HepG2 (cell line): ENCODE measurements around the gene CHN1. TPM values are rescaled to one million over a fixed set of nuclear protein-coding genes. Genes with fewer than 3 reads are reported as not detected.
A peak's percentile ranks its signal among the peaks of the same experiment; 100 is the strongest.

Experiments used
- ATAC-seq: fragments of 200-7000 bp; cut with Tn5 transposase; 3 replicates; pipeline ENCODE4 v1.9.1; 2020; ENCODE audit warnings: mild to moderate bottlenecking, moderate library complexity
- BruUV-seq: library from RNA; stranded (reverse); fragments of 400-500 nt; replicated peaks from 2 replicates; lab custom pipeline; 2021; lab: Mats Ljungman, UMichigan
- CTCF ChIA-PET: fragments of 300-600 bp; formaldehyde crosslinking; extraction: SDS; loops from one replicate; lab custom pipeline; 2021; ENCODE audit warnings: low total read pairs, inconsistent platforms, low intra/inter-chr PET ratio; lab: Yijun Ruan, JAX
- POLR2A ChIA-PET: fragments of 350-600 bp; sonication (Branson Sonifier 250); formaldehyde crosslinking; loops from one replicate; lab custom pipeline; 2020; ENCODE audit warnings: antibody characterized with exemption, inconsistent platforms; lab: Yijun Ruan, JAX
- DNase-seq: peaks from one replicate; pipeline ENCODE4 v3.0.0-alpha.2; 2015; ENCODE audit warnings: low spot score
- FAIRE-seq: peaks from 3 replicates; lab custom pipeline; 2011; peaks lifted over from hg19 to GRCh38; lab: Jason Lieb, UNC
- H2AFZ ChIP-seq: one replicate; pipeline ENCODE4 v1.6.1; 2011; ENCODE audit warnings: low read length, inconsistent platforms
- H3K27ac ChIP-seq: fragments of 300-600 bp; 3 replicates; pipeline ENCODE4 v1.8.0; 2011; ENCODE audit warnings: mixed run types, mild to moderate bottlenecking, mixed read lengths, low read length, inconsistent platforms; ENCODE audit not compliant: insufficient read depth; ENCODE audit errors: extremely low read length
- H3K27me3 ChIP-seq, 2 experiments: fragments of 200-600 bp in 1 of 2; 2 replicates in 1 of 2; 3 replicates in 1 of 2; pipeline versions ENCODE4 v1.6.0 to v1.8.0; 2011; ENCODE audit warnings: low read length in 2 of 2, mild to moderate bottlenecking in 2 of 2, moderate library complexity in 2 of 2, inconsistent platforms in 1 of 2; ENCODE audit not compliant: insufficient read depth in 2 of 2, control insufficient read depth in 1 of 2
- H3K36me3 ChIP-seq, 2 experiments: fragments of 200-600 bp in 1 of 2; replicated peaks in 1 of 2; 2 replicates in 1 of 2; 3 replicates in 1 of 2; pipeline versions ENCODE4 v1.5.1 to v1.8.0; 2011; ENCODE audit warnings: low read length in 2 of 2, inconsistent platforms in 1 of 2; ENCODE audit not compliant: insufficient read depth in 2 of 2, control insufficient read depth in 1 of 2
- H3K4me1 ChIP-seq: 2 replicates; pipeline ENCODE4 v1.5.1; 2012; ENCODE audit warnings: low read length, inconsistent platforms; ENCODE audit not compliant: insufficient read depth
- H3K4me2 ChIP-seq: 2 replicates; pipeline ENCODE4 v1.6.0; 2011; ENCODE audit warnings: low read depth, low read length, inconsistent platforms
- H3K4me3 ChIP-seq, 3 experiments: fragments of 200-600 bp in 1 of 3; sonication (generic), shearing (Covaris generic) in 1 of 3; replicated peaks in 1 of 3; 2 replicates each; pipeline ENCODE4 v1.5.1; 2011 to 2016; ENCODE audit warnings: low read length in 3 of 3, inconsistent platforms in 2 of 3, low read depth in 2 of 3, mild to moderate bottlenecking in 2 of 3, control low read depth in 1 of 3, mixed read lengths in 1 of 3; ENCODE audit not compliant: insufficient read depth in 1 of 3
- H3K79me2 ChIP-seq: one replicate; pipeline ENCODE4 v1.6.1; 2011; ENCODE audit warnings: low read length, inconsistent platforms; ENCODE audit not compliant: insufficient read depth
- H3K9ac ChIP-seq: 2 replicates; pipeline ENCODE4 v1.6.0; 2011; ENCODE audit warnings: mild to moderate bottlenecking, low read depth, low read length, inconsistent platforms; ENCODE audit not compliant: insufficient read depth
- H3K9me3 ChIP-seq: 2 replicates; pipeline ENCODE4 v1.5.1; 2012; ENCODE audit warnings: mild to moderate bottlenecking, low read length
- H4K20me1 ChIP-seq: 2 replicates; pipeline ENCODE4 v1.6.0; 2011; ENCODE audit warnings: inconsistent platforms, mild to moderate bottlenecking, low read length, moderate library complexity; ENCODE audit not compliant: insufficient read depth
- ELF1 ChIP-seq: sonication (generic); formaldehyde crosslinking; IDR thresholded peaks from 2 replicates; pipeline ENCODE4 v1.4.0; 2020; ENCODE audit warnings: missing genetic modification reagents
- KAT2B ChIP-seq: fragments of 150-350 bp; IDR thresholded peaks from 2 replicates; pipeline ENCODE4 v1.6.1; 2014; ENCODE audit warnings: low read depth, low read length, borderline replicate concordance
- NFRKB ChIP-seq: fragments of 450-650 bp; IDR thresholded peaks from 2 replicates; pipeline ENCODE4 v1.6.1; 2017
- PLRG1 ChIP-seq: fragments of 450-650 bp; conservative IDR thresholded peaks from 2 replicates; pipeline ENCODE4 v1.6.1; 2016
- TAF15 ChIP-seq: fragments of 200-400 bp; formaldehyde crosslinking; IDR thresholded peaks from one replicate; pipeline ENCODE4 v1.6.1; 2018; ENCODE audit warnings: mild to moderate bottlenecking, low read depth, low read length; ENCODE audit not compliant: poor library complexity, severe bottlenecking
- TBP ChIP-seq: sonication (generic); formaldehyde crosslinking; IDR thresholded peaks from 2 replicates; pipeline ENCODE4 v1.5.0; 2020; ENCODE audit warnings: missing genetic modification reagents
- TSC22D2 ChIP-seq: sonication (generic); formaldehyde crosslinking; IDR thresholded peaks from 2 replicates; pipeline ENCODE4 v1.5.1; 2020; ENCODE audit warnings: missing genetic modification reagents, mild to moderate bottlenecking, borderline replicate concordance
- ZNF205 ChIP-seq: IDR thresholded peaks from 2 replicates; pipeline ENCODE4 v1.6.1; 2018; ENCODE audit warnings: missing biosample characterization, missing genetic modification reagents
- WGBS: methylation state at CpG from one replicate; pipeline ENCODE4 v1.1.6; 2017; ENCODE audit warnings: low lambda C conversion rate; 5-methylcytosine and 5-hydroxymethylcytosine counted together
- in situ Hi-C: cut with HindIII; loops from 2 replicates; pipeline ENCODE4 v1.10.0; 2017; ENCODE audit warnings: low pct_unique_long_range_greater_than_20kb; ENCODE audit not compliant: extremely low pct_ligation_motif_present
- intact Hi-C: fragments of 100-400 bp; cut with micrococcal nuclease; formaldehyde crosslinking; loops from one replicate; pipeline ENCODE4 v1.10.0; 2022; ENCODE audit not compliant: unreplicated experiment
- polyA plus RNA-seq, 8 experiments: library from polyadenylated mRNA; depleted of rRNA in 3 of 8; stranded (reverse) in 7 of 8; unstranded in 1 of 8; fragments of >200 nt; fragmentation: Illumina TruSeq in 4 of 8; extraction: Trizol in 4 of 8; gene quantifications; 2 replicates each; pipeline versions ENCODE4 v1.2.1 to v1.2.3, GENCODE V29; 2011 to 2016; ENCODE audit warnings: low read depth in 4 of 8, missing spikeins in 1 of 8, mixed read lengths in 1 of 8; ENCODE audit not compliant: insufficient read depth in 1 of 8
- total RNA-seq, 5 experiments: library from RNA; depleted of rRNA; stranded (reverse); fragments of >200 nt; fragmentation: Illumina TruSeq; extraction: Trizol; gene quantifications; 2 replicates each; pipeline ENCODE4 v1.2.3, GENCODE V29; 2016; ENCODE audit warnings: low read depth in 1 of 5

CHN1 gene
- total and polyA plus RNA-seq, 2 of the 13 experiments (the other 11 are each of a cell fraction or from before 2014, with no cell fraction given) = 2.8 to 3.5 TPM

DNA sequence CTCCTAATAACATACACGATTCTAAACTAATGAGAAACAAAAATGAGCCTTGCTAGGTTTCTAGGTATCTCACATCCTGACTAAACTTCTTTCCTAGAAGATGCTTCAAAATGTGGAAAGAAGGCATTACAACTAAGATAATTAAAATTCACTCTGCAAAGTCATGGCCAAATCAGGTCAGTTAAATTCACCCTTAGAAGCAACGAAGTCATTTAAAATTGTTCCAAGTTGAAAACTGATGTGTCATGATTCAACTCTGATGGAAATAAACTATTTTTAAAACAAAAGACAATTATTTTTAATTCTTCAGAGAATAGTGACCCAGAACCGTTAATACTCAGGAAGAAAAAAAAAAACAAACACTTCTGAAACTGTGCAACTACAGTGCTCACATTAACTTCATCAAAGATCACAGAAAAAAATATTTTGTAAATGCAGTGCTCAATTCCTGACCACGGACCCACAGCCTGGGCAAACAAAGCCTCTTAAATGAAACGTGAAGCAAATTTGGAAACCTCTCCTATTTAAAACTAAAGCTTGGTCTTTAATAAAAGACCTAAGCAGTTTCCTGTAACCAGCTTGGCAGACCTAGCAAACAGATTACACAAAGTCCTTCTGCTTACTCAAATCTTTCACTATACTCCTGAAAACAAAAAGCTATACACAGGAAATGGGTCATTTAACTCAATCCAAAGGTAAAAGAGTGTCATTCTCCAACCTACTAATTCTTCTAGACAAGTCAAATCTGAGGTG, 39.0 kb downstream of the CHN1 start:
- BruUV-seq = no TSS peak
- DNase-seq (no peak), ATAC-seq (no peak), FAIRE-seq (peak; percentile 42)
- 6% methylated on average over 5 of the region's 5 CpGs for WGBS
- Histone ChIP-seq H3K79me2 (no peaks in the 10 kb centered on the region), H3K4me2 (no peak overlapping the region), H3K9ac (no peak overlapping the region), H4K20me1 (no peaks in the 10 kb centered on the region), H2AFZ (no peak overlapping the region), H3K36me3 (no peaks in the 10 kb centered on the region), H3K27ac (no peak overlapping the region), H3K4me3 (no peak overlapping the region), H3K9me3 (no peaks in the 10 kb centered on the region), H3K4me1 (no peaks in the 10 kb centered on the region), H3K27me3 (peaks cover 0 to 17% of the 10 kb centered on the region in 2 experiments; a peak in 2 of 5 replicates)
- in situ Hi-C loops = no loop called here
- CTCF ChIA-PET = no interaction called here
- intact Hi-C loops = no loop called here
- TF ChIP-seq KAT2B (no peak), ELF1 (no peak), PLRG1 (no peak), TBP (CRISPR knock-in tag) (no peak), ZNF205 (CRISPR knock-in tag) (no peak), TAF15 (no peak)
- POLR2A ChIA-PET = no interaction called here

DNA sequence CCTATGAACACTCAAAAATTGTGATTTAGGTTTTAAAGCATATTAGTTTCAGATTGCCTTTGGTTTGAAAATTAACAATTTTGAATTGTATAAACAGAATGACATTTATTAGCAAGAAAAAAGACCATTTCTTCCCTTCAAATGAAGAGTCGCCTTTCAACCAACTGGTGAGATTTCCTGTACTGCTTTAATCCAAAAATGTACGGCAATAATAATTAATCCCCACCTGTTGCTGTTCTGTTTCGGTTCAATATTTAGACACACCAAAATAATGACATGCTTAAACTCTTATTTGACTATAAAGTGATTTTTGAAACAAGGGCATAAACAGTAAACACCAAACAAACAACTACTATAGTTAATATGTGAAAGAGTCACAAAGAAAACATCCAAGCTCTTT, 39.6 kb downstream of the CHN1 start:
- Histone ChIP-seq H3K9me3 (no peaks in the 10 kb centered on the region), H3K27me3 (peaks cover 0 to 17% of the 10 kb centered on the region in 2 experiments; a peak in 2 of 5 replicates), H3K9ac (no peak overlapping the region), H2AFZ (no peak overlapping the region), H3K79me2 (no peaks in the 10 kb centered on the region), H3K4me2 (no peak overlapping the region), H3K36me3 (no peaks in the 10 kb centered on the region), H3K27ac (no peak overlapping the region), H3K4me1 (no peaks in the 10 kb centered on the region), H4K20me1 (no peaks in the 10 kb centered on the region), H3K4me3 (no peak overlapping the region)
- POLR2A ChIA-PET = no interaction called here
- intact Hi-C loops (no loop called here), in situ Hi-C loops (no loop called here)
- no peak for TF ChIP-seq NFRKB
- TF ChIP-seq TSC22D2 (CRISPR knock-in tag) = no peak
- CTCF ChIA-PET = no interaction called here
- no TSS peak for BruUV-seq
- ATAC-seq = no peak
- FAIRE-seq = no peak
- DNase-seq = no peak
- 10% methylated on average over 3 of the region's 3 CpGs for WGBS
